ENCODE measurements around the gene PLXDC2. TPM values are rescaled to one million over a fixed set of nuclear protein-coding genes. Genes with fewer than 3 reads are reported as not detected.

Gene PLXDC2
- total RNA-seq, 1 experiment from 2014 or later: 0.20 TPM

- no peaks in the 10 kb centered on the region for H3K4me1 ChIP-seq (ENCODE audit: control insufficient read depth in 1 of 2, insufficient read depth in 2 of 2, low read length in 2 of 2)
- no peak overlapping the region for H3K9ac ChIP-seq (ENCODE audit: low read length)
- H3K9me2 ChIP-seq (ENCODE audit: insufficient read depth): no peaks in the 10 kb centered on the region
- DNase-seq (ENCODE audit: low read depth, low spot score): no peak
- H3K36me3 ChIP-seq (ENCODE audit: control insufficient read depth in 1 of 2, insufficient read depth in 2 of 2, low read length in 2 of 2): no peaks in the 10 kb centered on the region
- POLR2A ChIA-PET: no interaction called here
- no TSS peak for BruUV-seq (replicated peaks)
- H3K9me3 ChIP-seq (ENCODE audit: control insufficient read depth in 1 of 2, insufficient read depth in 1 of 2, low read depth in 1 of 2, low read length in 2 of 2): peaks cover 0 to 11% of the 10 kb centered on the region in 2 experiments; a peak in 2 of 4 replicates
- H4K20me1 ChIP-seq (ENCODE audit: insufficient read depth): no peaks in the 10 kb centered on the region
- CTCF ChIA-PET: no interaction called here
- RAD21 ChIA-PET (ENCODE audit: low non-redundant PET in 1 of 2, low total read pairs in 2 of 2, uncharacterized antibody in 2 of 2, unreplicated experiment in 2 of 2): no interaction called here
- no peak overlapping the region for H3K27ac ChIP-seq (ENCODE audit: low read depth, low read length)
- no peak overlapping the region for H2AFZ ChIP-seq (ENCODE audit: low read depth, low read length, poor library complexity, severe bottlenecking)
- ATAC-seq: no peak
- intact Hi-C loops (cut with micrococcal nuclease): no loop called here
- H3K4me3 ChIP-seq (replicated peaks in 1 of 2; ENCODE audit: low read depth in 1 of 2, low read length in 2 of 2): no peak overlapping the region
- no peaks in the 10 kb centered on the region for H3K27me3 ChIP-seq (ENCODE audit: insufficient read depth, low read length)
- H3K4me2 ChIP-seq (ENCODE audit: low read length): no peak overlapping the region
- H3K79me2 ChIP-seq (ENCODE audit: insufficient read depth, low read length): no peaks in the 10 kb centered on the region
- TF ChIP-seq ELF1 (IDR thresholded peaks at IDR 0.05; ENCODE audit: borderline replicate concordance, low read depth) (no peak), TCF7L2 (IDR thresholded peaks at IDR 0.05; ENCODE audit: borderline replicate concordance, extremely low read depth, insufficient read depth, insufficient read length) (no peak), CBX3 (IDR thresholded peaks at IDR 0.05; ENCODE audit: low read depth) (no peak), SP1 (IDR thresholded peaks at IDR 0.05; ENCODE audit: low read depth) (no peak), EZH2phosphoT487 (IDR thresholded peaks at IDR 0.05; ENCODE audit: borderline replicate concordance) (no peak), SIN3A (IDR thresholded peaks at IDR 0.05; ENCODE audit: low read depth) (no peak), MAX (IDR thresholded peaks at IDR 0.05) (no peak), ZFX (IDR thresholded peaks at IDR 0.05) (no peak)
Measured at GRCh38 chr10:19803676-19804075, 12.6 kb upstream of the PLXDC2 start.

- ChIA-PET CTCF (no interaction called here), RAD21 (ENCODE audit: low non-redundant PET in 1 of 2, low total read pairs in 2 of 2, uncharacterized antibody in 2 of 2, unreplicated experiment in 2 of 2) (no interaction called here), POLR2A (no interaction called here)
- intact Hi-C loops (cut with micrococcal nuclease): no loop called here
- no peak for TF ChIP-seq POLR2A (IDR thresholded peaks at IDR 0.05; ENCODE audit: borderline replicate concordance, extremely low read depth, insufficient read depth, insufficient read length)
- TF ChIP-seq ZFX (IDR thresholded peaks at IDR 0.05): no peak
- no peak for TF ChIP-seq ELF1 (IDR thresholded peaks at IDR 0.05; ENCODE audit: borderline replicate concordance, low read depth)
- no peak for TF ChIP-seq EZH2phosphoT487 (IDR thresholded peaks at IDR 0.05; ENCODE audit: borderline replicate concordance)
- no peak for TF ChIP-seq RAD21 (IDR thresholded peaks at IDR 0.05; ENCODE audit: low read depth)
- TF ChIP-seq TCF7L2 (IDR thresholded peaks at IDR 0.05; ENCODE audit: borderline replicate concordance, extremely low read depth, insufficient read depth, insufficient read length): no peak
- no peak for TF ChIP-seq CBX3 (IDR thresholded peaks at IDR 0.05; ENCODE audit: low read depth)
- no peak for TF ChIP-seq FOSL1 (IDR thresholded peaks at IDR 0.05; ENCODE audit: low read depth)
- TF ChIP-seq ATF3 (IDR thresholded peaks at IDR 0.05): no peak
- TF ChIP-seq REST (IDR thresholded peaks at IDR 0.05; ENCODE audit: low read depth): no peak
- no peak for TF ChIP-seq EGR1 (IDR thresholded peaks at IDR 0.05; ENCODE audit: low read depth)
- DNase-seq (ENCODE audit: low read depth, low spot score) (no peak), ATAC-seq (no peak)
- Histone ChIP-seq H3K4me3 (replicated peaks in 1 of 2; ENCODE audit: low read depth in 1 of 2, low read length in 2 of 2) (no peak overlapping the region), H3K79me2 (ENCODE audit: insufficient read depth, low read length) (no peaks in the 10 kb centered on the region), H3K4me2 (ENCODE audit: low read length) (no peak overlapping the region), H3K27me3 (ENCODE audit: insufficient read depth, low read length) (no peaks in the 10 kb centered on the region), H3K36me3 (ENCODE audit: control insufficient read depth in 1 of 2, insufficient read depth in 2 of 2, low read length in 2 of 2) (no peaks in the 10 kb centered on the region), H4K20me1 (ENCODE audit: insufficient read depth) (no peaks in the 10 kb centered on the region), H2AFZ (ENCODE audit: low read depth, low read length, poor library complexity, severe bottlenecking) (no peak overlapping the region), H3K9me3 (ENCODE audit: control insufficient read depth in 1 of 2, insufficient read depth in 1 of 2, low read depth in 1 of 2, low read length in 2 of 2) (peaks cover 0 to 2% of the 10 kb centered on the region in 2 experiments; a peak in 1 of 4 replicates), H3K9ac (ENCODE audit: low read length) (no peak overlapping the region), H3K9me2 (ENCODE audit: insufficient read depth) (no peaks in the 10 kb centered on the region), H3K4me1 (ENCODE audit: control insufficient read depth in 1 of 2, insufficient read depth in 2 of 2, low read length in 2 of 2) (no peaks in the 10 kb centered on the region), H3K27ac (ENCODE audit: low read depth, low read length) (no peak overlapping the region)
- BruUV-seq (replicated peaks): no TSS peak
Measured at GRCh38 chr10:19809481-19809880, 6.8 kb upstream of the PLXDC2 start.

Measured in HCT116 (cell line).